GM12892 (cell line): Measurements from ENCODE around the gene CENPA.

Experiments used
- POLR2A ChIP-seq: IDR thresholded peaks from 2 replicates; pipeline ENCODE4 v1.6.1; 2011; ENCODE audit warnings: low read depth, low read length, control low read depth
- POLR2AphosphoS5 ChIP-seq: IDR thresholded peaks from 2 replicates; pipeline ENCODE4 v1.6.1; 2011; ENCODE audit warnings: low read depth, low read length, control low read depth
- TAF1 ChIP-seq: IDR thresholded peaks from 2 replicates; pipeline ENCODE4 v1.6.1; 2011; ENCODE audit warnings: low read depth, mild to moderate bottlenecking, control low read depth, low read length, borderline replicate concordance

DNA sequence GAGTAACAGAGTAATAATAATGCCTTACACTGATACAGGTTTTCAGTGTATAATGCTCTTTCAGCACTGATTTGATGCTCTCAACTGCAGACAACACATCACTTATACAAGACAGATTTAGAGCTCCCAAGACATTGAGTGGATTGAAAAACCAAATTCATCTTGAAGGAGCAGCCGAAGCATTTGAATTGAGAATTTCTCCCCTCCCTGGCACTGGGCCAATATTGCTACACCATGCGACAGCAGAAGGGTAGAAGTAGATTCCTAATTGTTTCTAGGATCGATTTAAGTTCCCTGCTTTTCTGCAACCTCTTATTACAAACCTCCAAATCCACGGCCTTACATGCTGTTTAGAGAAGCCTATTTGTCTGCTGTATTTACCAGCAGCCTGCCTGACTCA is 15.5 kb downstream of the CENPA start:
- TF ChIP-seq POLR2AphosphoS5 (no peak), POLR2A (no peak), TAF1 (no peak)
